Measurements from ENCODE around the gene PTPRM. TPM values are rescaled to one million over a fixed set of nuclear protein-coding genes. Genes with fewer than 3 reads are reported as not detected.
A peak's percentile ranks its signal among the peaks of the same experiment; 100 is the strongest.

Gene PTPRM
- polyA plus RNA-seq, 3 donors, result 89.6 to 94.8 (median 92.6) TPM

- no peak for DNase-seq (ENCODE audit: extremely low read depth in 1 of 11, low read depth in 9 of 11, low spot score in 4 of 11)
Observed at GRCh38 chr18:7848054-7848412, 280.9 kb downstream of the PTPRM start.

GRCh38 chr18:7850446-7850845, 283.3 kb downstream of the PTPRM start:
- DNase-seq (ENCODE audit: extremely low read depth in 1 of 11, low read depth in 9 of 11, low spot score in 4 of 11), result no peak

- no peak for DNase-seq (ENCODE audit: extremely low read depth in 1 of 11, low read depth in 9 of 11, low spot score in 4 of 11)
Observed at GRCh38 chr18:7855028-7855427, 287.9 kb downstream of the PTPRM start.

GRCh38 chr18:7855671-7856070, 288.6 kb downstream of the PTPRM start:
- no peak for DNase-seq (ENCODE audit: extremely low read depth in 1 of 11, low read depth in 9 of 11, low spot score in 4 of 11)

GRCh38 chr18:7856116-7856515, 289.0 kb downstream of the PTPRM start:
- no peak for DNase-seq (ENCODE audit: extremely low read depth in 1 of 11, low read depth in 9 of 11, low spot score in 4 of 11)

- no peak for DNase-seq (ENCODE audit: extremely low read depth in 1 of 11, low read depth in 9 of 11, low spot score in 4 of 11)
Observed at GRCh38 chr18:7856733-7857132, 289.6 kb downstream of the PTPRM start.

- DNase-seq (ENCODE audit: extremely low read depth in 1 of 11, low read depth in 9 of 11, low spot score in 4 of 11), result no peak
Observed at GRCh38 chr18:7857562-7857961, 290.4 kb downstream of the PTPRM start.

- DNase-seq (ENCODE audit: extremely low read depth in 1 of 11, low read depth in 9 of 11, low spot score in 4 of 11), result no peak
Observed at GRCh38 chr18:7859122-7859521, 292.0 kb downstream of the PTPRM start.

GRCh38 chr18:7870266-7870665, 303.1 kb downstream of the PTPRM start:
- DNase-seq (ENCODE audit: extremely low read depth in 1 of 11, low read depth in 9 of 11, low spot score in 4 of 11), result no peak

- peak in 1 of 11 donors; percentile 20 for DNase-seq (ENCODE audit: extremely low read depth in 1 of 11, low read depth in 9 of 11, low spot score in 4 of 11)
Observed at GRCh38 chr18:7870855-7871254, 303.7 kb downstream of the PTPRM start.

GRCh38 chr18:7871560-7872456, 304.7 kb downstream of the PTPRM start:
- DNase-seq (ENCODE audit: extremely low read depth in 1 of 11, low read depth in 9 of 11, low spot score in 4 of 11), result no peak

GRCh38 chr18:7872569-7872968, 305.5 kb downstream of the PTPRM start:
- DNase-seq (ENCODE audit: extremely low read depth in 1 of 11, low read depth in 9 of 11, low spot score in 4 of 11), result no peak

GRCh38 chr18:7873316-7873715, 306.2 kb downstream of the PTPRM start:
- no peak for DNase-seq (ENCODE audit: extremely low read depth in 1 of 11, low read depth in 9 of 11, low spot score in 4 of 11)

GRCh38 chr18:7876354-7877104, 309.4 kb downstream of the PTPRM start:
- DNase-seq (ENCODE audit: extremely low read depth in 1 of 11, low read depth in 9 of 11, low spot score in 4 of 11), result no peak

GRCh38 chr18:7877609-7878008, 310.5 kb downstream of the PTPRM start:
- DNase-seq (ENCODE audit: extremely low read depth in 1 of 11, low read depth in 9 of 11, low spot score in 4 of 11), result no peak

- no peak for DNase-seq (ENCODE audit: extremely low read depth in 1 of 11, low read depth in 9 of 11, low spot score in 4 of 11)
Observed at GRCh38 chr18:7878265-7879211, 311.4 kb downstream of the PTPRM start.

GRCh38 chr18:7879717-7880116, 312.6 kb downstream of the PTPRM start:
- no peak for DNase-seq (ENCODE audit: extremely low read depth in 1 of 11, low read depth in 9 of 11, low spot score in 4 of 11)

GRCh38 chr18:7885865-7886264, 318.7 kb downstream of the PTPRM start:
- DNase-seq (ENCODE audit: extremely low read depth in 1 of 11, low read depth in 9 of 11, low spot score in 4 of 11), result no peak

GRCh38 chr18:7886436-7886835, 319.3 kb downstream of the PTPRM start:
- no peak for DNase-seq (ENCODE audit: extremely low read depth in 1 of 11, low read depth in 9 of 11, low spot score in 4 of 11)

All from renal cortex interstitium (tissue), 11 donors.